GM19468 (cell line): ENCODE data around the gene ADIRF.

Experiments used
- ATAC-seq: cut with Tn5 transposase; IDR thresholded peaks from one replicate; pipeline ENCODE4 v1.9.1; 2021; ENCODE audit warnings: mild to moderate bottlenecking, moderate library complexity, moderate number of reproducible peaks; ENCODE audit not compliant: unreplicated experiment; ENCODE audit errors: extremely low read depth

ADIRF gene

GRCh38 chr10:86959737-86960002, 8.6 kb upstream of the ADIRF start:
- no peak for ATAC-seq

GRCh38 chr10:86960003-86960862, 8.0 kb upstream of the ADIRF start:
- ATAC-seq: peak; percentile 83

GRCh38 chr10:86960863-86961434, 7.3 kb upstream of the ADIRF start:
- no peak for ATAC-seq

GRCh38 chr10:86961481-86962091, 6.7 kb upstream of the ADIRF start:
- ATAC-seq: no peak

GRCh38 chr10:86962136-86962980, 5.9 kb upstream of the ADIRF start:
- ATAC-seq: no peak

GRCh38 chr10:86962981-86963310, 5.3 kb upstream of the ADIRF start:
- no peak for ATAC-seq

GRCh38 chr10:86963341-86963919, 4.9 kb upstream of the ADIRF start:
- no peak for ATAC-seq

GRCh38 chr10:86964061-86964846, 4.0 kb upstream of the ADIRF start:
- ATAC-seq: no peak

- ATAC-seq: no peak
Measured at GRCh38 chr10:86964847-86965190, 3.5 kb upstream of the ADIRF start.

- no peak for ATAC-seq
Measured at GRCh38 chr10:86965986-86966654, 2.2 kb upstream of the ADIRF start.

GRCh38 chr10:86967481-86967941, 771 bp upstream of the ADIRF start:
- ATAC-seq: no peak

GRCh38 chr10:86968994-86969355, 693 bp downstream of the ADIRF start:
- ATAC-seq: no peak

- no peak for ATAC-seq
Measured at GRCh38 chr10:86969421-86970041, 1.2 kb downstream of the ADIRF start.

GRCh38 chr10:86970162-86970981, 2.1 kb downstream of the ADIRF start:
- no peak for ATAC-seq

- no peak for ATAC-seq
Measured at GRCh38 chr10:86970982-86971231, 2.6 kb downstream of the ADIRF start.

- ATAC-seq: peak; percentile 35
Measured at GRCh38 chr10:86971232-86971991, 3.1 kb downstream of the ADIRF start.

- no peak for ATAC-seq
Measured at GRCh38 chr10:86972613-86973380, 4.5 kb downstream of the ADIRF start.
